Body of pancreas (tissue), 4 donors: ENCODE data around the gene C11orf71.

Source experiments
- POLR2A ChIP-seq, 3 donors: fragments of 450-650 bp; IDR thresholded peaks; one replicate each; pipeline ENCODE4 v1.6.1; 2016; ENCODE audit warnings: antibody characterized with exemption in 3 of 3, mild to moderate bottlenecking in 2 of 3
- TF ChIP-seq, protein P1 (sequence below), 7 experiments: fragments of 450-650 bp in 4 of 7; fragments of 200-600 bp in 3 of 7; sonication (generic) in 3 of 7; IDR thresholded peaks; one replicate each; pipeline ENCODE4 v1.5.1; 2016 to 2019; ENCODE audit warnings: antibody characterized with exemption in 7 of 7

DNA sequence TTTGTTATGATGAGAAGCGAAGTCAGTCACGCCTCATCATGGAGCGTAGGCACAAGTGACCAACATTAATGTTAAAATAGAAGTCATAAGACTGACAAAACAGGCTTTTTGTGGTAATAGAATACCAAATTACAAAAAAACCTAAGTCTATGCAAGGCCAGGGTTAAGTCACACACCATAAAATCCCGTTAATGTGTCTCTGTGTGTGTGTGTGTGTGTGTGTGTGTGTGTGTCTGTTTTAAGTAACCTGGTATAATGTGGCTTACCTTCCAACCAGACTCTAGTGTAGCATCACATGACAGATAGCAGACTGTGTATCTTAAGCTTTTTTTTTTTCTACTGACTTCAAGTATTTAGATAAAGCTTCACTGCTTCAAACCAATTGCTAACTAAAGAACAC lies 38.0 kb downstream of the C11orf71 start:
- TF ChIP-seq, protein P1, sequence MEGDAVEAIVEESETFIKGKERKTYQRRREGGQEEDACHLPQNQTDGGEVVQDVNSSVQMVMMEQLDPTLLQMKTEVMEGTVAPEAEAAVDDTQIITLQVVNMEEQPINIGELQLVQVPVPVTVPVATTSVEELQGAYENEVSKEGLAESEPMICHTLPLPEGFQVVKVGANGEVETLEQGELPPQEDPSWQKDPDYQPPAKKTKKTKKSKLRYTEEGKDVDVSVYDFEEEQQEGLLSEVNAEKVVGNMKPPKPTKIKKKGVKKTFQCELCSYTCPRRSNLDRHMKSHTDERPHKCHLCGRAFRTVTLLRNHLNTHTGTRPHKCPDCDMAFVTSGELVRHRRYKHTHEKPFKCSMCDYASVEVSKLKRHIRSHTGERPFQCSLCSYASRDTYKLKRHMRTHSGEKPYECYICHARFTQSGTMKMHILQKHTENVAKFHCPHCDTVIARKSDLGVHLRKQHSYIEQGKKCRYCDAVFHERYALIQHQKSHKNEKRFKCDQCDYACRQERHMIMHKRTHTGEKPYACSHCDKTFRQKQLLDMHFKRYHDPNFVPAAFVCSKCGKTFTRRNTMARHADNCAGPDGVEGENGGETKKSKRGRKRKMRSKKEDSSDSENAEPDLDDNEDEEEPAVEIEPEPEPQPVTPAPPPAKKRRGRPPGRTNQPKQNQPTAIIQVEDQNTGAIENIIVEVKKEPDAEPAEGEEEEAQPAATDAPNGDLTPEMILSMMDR (IDR thresholded peaks at IDR 0.05): no peak
- TF ChIP-seq POLR2A (IDR thresholded peaks at IDR 0.05): no peak
